ENCODE results near the gene PATL1. TPM values are rescaled to one million over a fixed set of nuclear protein-coding genes. Genes with fewer than 3 reads are reported as not detected.
A peak's percentile ranks its signal among the peaks of the same experiment; 100 is the strongest.
"Not testable (repeated sequence)": the region's sequence is repeated elsewhere in the genome, so short reads cannot be mapped to it uniquely, and the experiment has no call there.

Gene PATL1
- total RNA-seq, 1 experiment from 2014 or later, result 31.9 TPM

DNA sequence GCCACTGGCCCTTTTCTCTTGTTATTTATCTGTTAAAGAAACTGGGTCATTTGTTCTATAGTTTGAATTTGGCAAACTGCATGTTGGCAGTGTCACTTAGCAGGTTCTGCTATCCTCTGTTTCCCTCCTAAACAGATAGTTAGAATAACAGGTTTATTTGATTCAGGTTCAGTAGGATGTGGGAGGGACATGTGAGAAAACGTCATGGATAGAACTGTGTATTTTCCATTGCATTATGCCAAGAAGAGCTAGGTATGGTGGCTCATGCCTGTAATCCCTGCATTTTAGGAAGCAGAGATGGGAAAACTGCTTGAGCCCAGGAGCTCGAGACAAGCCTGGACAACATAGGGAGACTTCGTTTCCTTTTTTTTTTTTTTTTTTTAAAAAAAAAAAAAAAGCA lies 24.3 kb downstream of the PATL1 start:
- no peaks in the 10 kb centered on the region for H3K27me3 ChIP-seq (ENCODE audit: low read length)
- H3K4me1 ChIP-seq (ENCODE audit: low read length), result no peaks in the 10 kb centered on the region
- H3K79me2 ChIP-seq (ENCODE audit: low read length), result peaks cover 13% of the 10 kb centered on the region
- no peak overlapping the region for H3K4me3 ChIP-seq (ENCODE audit: low read length)
- DNase-seq, result no peak
- H4K20me1 ChIP-seq (ENCODE audit: insufficient read depth, low read depth, low read length), result no peaks in the 10 kb centered on the region; the same call in 1 of the 2 replicates
- H3K36me3 ChIP-seq (ENCODE audit: insufficient read depth, low read length), result peaks cover 70% of the 10 kb centered on the region
- no peak overlapping the region for H3K4me2 ChIP-seq (ENCODE audit: low read depth, low read length, poor library complexity, severe bottlenecking)
- no peak overlapping the region for H3K9ac ChIP-seq (ENCODE audit: low read length)
- no peak overlapping the region for H3K27ac ChIP-seq (ENCODE audit: low read length)
- no peak overlapping the region for H2AFZ ChIP-seq (ENCODE audit: low read length)
- H3K9me3 ChIP-seq (ENCODE audit: low read length), result no peaks in the 10 kb centered on the region
- no peaks in the 10 kb centered on the region for H3K9me2 ChIP-seq (replicated peaks; ENCODE audit: insufficient read depth, low read length)

DNA sequence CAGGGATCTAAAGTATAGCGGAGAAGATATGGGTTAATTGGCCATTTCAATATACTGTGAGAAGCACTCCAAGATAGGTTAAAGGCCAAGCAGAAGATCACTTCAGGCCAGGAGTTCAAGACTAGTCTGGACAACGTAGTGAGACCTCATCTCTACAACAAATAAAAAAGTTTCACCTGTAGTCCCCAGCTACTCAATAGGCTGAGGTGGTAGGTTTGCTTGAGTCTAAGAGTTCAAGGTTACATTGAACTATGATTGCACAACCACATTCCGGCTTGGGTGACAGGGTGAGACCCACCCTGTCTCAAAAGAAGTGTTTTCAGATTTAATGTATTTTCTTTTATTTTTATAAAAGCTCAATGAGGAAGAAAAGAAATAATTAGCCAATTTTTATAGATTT lies 25.4 kb downstream of the PATL1 start:
- H3K9me2 ChIP-seq (replicated peaks; ENCODE audit: insufficient read depth, low read length), result no peaks in the 10 kb centered on the region
- no peaks in the 10 kb centered on the region; the same call in 1 of the 2 replicates for H4K20me1 ChIP-seq (ENCODE audit: insufficient read depth, low read depth, low read length)
- no peak overlapping the region for H3K9ac ChIP-seq (ENCODE audit: low read length)
- no peak overlapping the region for H3K4me3 ChIP-seq (ENCODE audit: low read length)
- no peak for DNase-seq
- H3K27ac ChIP-seq (ENCODE audit: low read length), result no peak overlapping the region
- peaks cover 6% of the 10 kb centered on the region for H3K4me1 ChIP-seq (ENCODE audit: low read length)
- no peak overlapping the region for H3K4me2 ChIP-seq (ENCODE audit: low read depth, low read length, poor library complexity, severe bottlenecking)
- H3K79me2 ChIP-seq (ENCODE audit: low read length), result peaks cover 9% of the 10 kb centered on the region
- H3K27me3 ChIP-seq (ENCODE audit: low read length), result no peaks in the 10 kb centered on the region
- no peaks in the 10 kb centered on the region for H3K9me3 ChIP-seq (ENCODE audit: low read length)
- H2AFZ ChIP-seq (ENCODE audit: low read length), result no peak overlapping the region
- H3K36me3 ChIP-seq (ENCODE audit: insufficient read depth, low read length), result peaks cover 64% of the 10 kb centered on the region

DNA sequence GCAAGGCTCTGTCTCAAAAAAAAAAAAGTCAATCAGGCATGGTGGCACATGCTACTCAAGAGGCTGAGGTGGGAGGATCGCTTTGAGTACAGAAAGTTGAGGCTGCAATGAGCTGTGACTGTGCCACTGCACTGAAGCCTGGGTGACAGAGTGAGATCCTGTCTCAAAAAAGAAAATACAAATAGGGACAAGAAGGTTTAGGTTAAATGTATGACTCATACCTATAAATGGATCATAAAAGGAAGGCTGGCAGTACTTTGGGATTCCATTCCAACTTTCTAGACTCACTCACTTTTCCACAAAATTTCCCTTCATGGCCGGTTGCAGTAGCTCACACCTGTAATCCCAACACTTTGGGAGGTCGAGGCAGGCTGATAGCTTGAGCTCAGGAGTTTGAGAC lies 27.7 kb downstream of the PATL1 start:
- no peaks in the 10 kb centered on the region; the same call in 1 of the 2 replicates for H4K20me1 ChIP-seq (ENCODE audit: insufficient read depth, low read depth, low read length)
- H3K9me3 ChIP-seq (ENCODE audit: low read length), result no peaks in the 10 kb centered on the region
- H3K79me2 ChIP-seq (ENCODE audit: low read length), result peaks cover 9% of the 10 kb centered on the region
- H3K27ac ChIP-seq (ENCODE audit: low read length), result no peak overlapping the region
- H3K4me2 ChIP-seq (ENCODE audit: low read depth, low read length, poor library complexity, severe bottlenecking), result no peak overlapping the region
- H3K4me1 ChIP-seq (ENCODE audit: low read length), result peaks cover 11% of the 10 kb centered on the region
- no peak overlapping the region for H2AFZ ChIP-seq (ENCODE audit: low read length)
- H3K4me3 ChIP-seq (ENCODE audit: low read length), result no peak overlapping the region
- no peak for DNase-seq
- peaks cover 64% of the 10 kb centered on the region for H3K36me3 ChIP-seq (ENCODE audit: insufficient read depth, low read length)
- H3K9ac ChIP-seq (ENCODE audit: low read length), result no peak overlapping the region
- no peaks in the 10 kb centered on the region for H3K9me2 ChIP-seq (replicated peaks; ENCODE audit: insufficient read depth, low read length)
- H3K27me3 ChIP-seq (ENCODE audit: low read length), result no peaks in the 10 kb centered on the region

DNA sequence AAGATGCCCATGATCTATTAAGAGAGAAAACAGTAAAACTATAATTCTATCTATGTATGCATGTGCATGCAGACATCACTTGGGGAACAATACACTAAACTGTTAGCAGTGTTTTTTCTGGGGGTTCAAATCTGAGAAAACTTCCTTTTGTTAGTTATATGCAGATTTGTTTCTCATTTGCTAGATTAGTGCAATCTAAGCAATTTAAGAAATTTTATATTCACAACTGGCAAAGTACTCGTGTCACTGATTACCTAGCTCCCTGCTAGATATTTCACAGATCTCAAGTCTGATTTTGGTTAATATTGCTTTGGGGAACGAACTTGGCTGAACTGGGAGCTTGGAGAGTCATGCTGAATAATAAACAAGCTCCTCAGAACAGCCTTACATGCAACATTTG lies 38.3 kb downstream of the PATL1 start:
- no peak for DNase-seq
- no peaks in the 10 kb centered on the region for H3K79me2 ChIP-seq (ENCODE audit: low read length)
- H3K4me2 ChIP-seq (ENCODE audit: low read depth, low read length, poor library complexity, severe bottlenecking), result no peak overlapping the region
- no peaks in the 10 kb centered on the region for H3K9me3 ChIP-seq (ENCODE audit: low read length)
- no peaks in the 10 kb centered on the region for H3K27me3 ChIP-seq (ENCODE audit: low read length)
- no peaks in the 10 kb centered on the region for H3K9me2 ChIP-seq (replicated peaks; ENCODE audit: insufficient read depth, low read length)
- H3K27ac ChIP-seq (ENCODE audit: low read length), result no peak overlapping the region
- H2AFZ ChIP-seq (ENCODE audit: low read length), result no peak overlapping the region
- H3K36me3 ChIP-seq (ENCODE audit: insufficient read depth, low read length), result no peaks in the 10 kb centered on the region
- no peak overlapping the region for H3K9ac ChIP-seq (ENCODE audit: low read length)
- H4K20me1 ChIP-seq (ENCODE audit: insufficient read depth, low read depth, low read length), result no peaks in the 10 kb centered on the region
- H3K4me1 ChIP-seq (ENCODE audit: low read length), result no peaks in the 10 kb centered on the region
- H3K4me3 ChIP-seq (ENCODE audit: low read length), result no peak overlapping the region

DNA sequence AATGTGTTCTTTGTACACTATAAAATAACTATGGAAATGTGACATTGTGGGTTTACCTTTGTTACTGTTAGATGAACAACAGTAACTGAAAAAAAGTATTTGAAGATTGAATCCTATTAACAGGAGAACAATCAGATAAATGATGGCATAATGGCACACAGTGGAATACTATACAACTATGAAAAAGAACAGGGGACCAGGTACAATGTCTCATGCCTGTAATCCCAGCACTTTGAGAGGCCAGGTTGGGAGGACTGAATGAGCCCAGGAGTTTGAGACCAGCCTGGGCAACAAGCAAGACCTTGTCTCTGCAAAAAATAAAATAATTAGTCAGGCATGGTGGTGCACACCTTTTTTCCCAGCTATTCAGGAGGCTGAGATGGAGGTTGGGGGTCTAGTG lies 38.8 kb downstream of the PATL1 start:
- Histone ChIP-seq H3K9ac (ENCODE audit: low read length) (no peak overlapping the region), H3K27me3 (ENCODE audit: low read length) (no peaks in the 10 kb centered on the region), H4K20me1 (ENCODE audit: insufficient read depth, low read depth, low read length) (no peaks in the 10 kb centered on the region), H2AFZ (ENCODE audit: low read length) (no peak overlapping the region), H3K4me3 (ENCODE audit: low read length) (no peak overlapping the region), H3K79me2 (ENCODE audit: low read length) (no peaks in the 10 kb centered on the region), H3K9me2 (replicated peaks; ENCODE audit: insufficient read depth, low read length) (no peaks in the 10 kb centered on the region), H3K4me2 (ENCODE audit: low read depth, low read length, poor library complexity, severe bottlenecking) (no peak overlapping the region), H3K27ac (ENCODE audit: low read length) (no peak overlapping the region), H3K9me3 (ENCODE audit: low read length) (no peaks in the 10 kb centered on the region), H3K4me1 (ENCODE audit: low read length) (no peaks in the 10 kb centered on the region), H3K36me3 (ENCODE audit: insufficient read depth, low read length) (no peaks in the 10 kb centered on the region)
- DNase-seq, result no peak

DNA sequence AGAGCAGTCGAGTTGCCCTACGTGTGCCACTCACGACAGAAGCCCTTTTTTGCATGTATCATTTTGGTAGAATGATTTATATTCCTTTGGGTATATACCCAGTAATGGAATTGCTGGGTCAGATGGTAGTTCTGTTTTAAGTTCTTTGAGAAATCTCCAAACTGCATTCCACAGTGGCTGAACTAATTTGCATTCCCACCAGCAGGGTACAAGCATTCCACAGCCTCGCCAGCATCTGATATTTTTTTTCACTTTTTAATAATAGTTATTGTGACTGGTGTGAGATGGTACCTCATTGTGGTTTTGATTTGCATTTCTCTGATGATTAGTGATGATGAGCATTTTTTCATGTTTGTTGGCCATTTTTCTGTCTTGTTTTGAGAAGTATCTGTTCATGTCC lies 41.9 kb downstream of the PATL1 start:
- H3K4me1 ChIP-seq (ENCODE audit: low read length); H3K27ac ChIP-seq (ENCODE audit: low read length); H3K4me2 ChIP-seq (ENCODE audit: low read depth, low read length, poor library complexity, severe bottlenecking); H2AFZ ChIP-seq (ENCODE audit: low read length); H3K27me3 ChIP-seq (ENCODE audit: low read length); H3K9ac ChIP-seq (ENCODE audit: low read length); H4K20me1 ChIP-seq (ENCODE audit: insufficient read depth, low read depth, low read length); H3K36me3 ChIP-seq (ENCODE audit: insufficient read depth, low read length); H3K9me3 ChIP-seq (ENCODE audit: low read length); H3K4me3 ChIP-seq (ENCODE audit: low read length); DNase-seq; H3K79me2 ChIP-seq (ENCODE audit: low read length); H3K9me2 ChIP-seq (replicated peaks; ENCODE audit: insufficient read depth, low read length): not testable (repeated sequence)

DNA sequence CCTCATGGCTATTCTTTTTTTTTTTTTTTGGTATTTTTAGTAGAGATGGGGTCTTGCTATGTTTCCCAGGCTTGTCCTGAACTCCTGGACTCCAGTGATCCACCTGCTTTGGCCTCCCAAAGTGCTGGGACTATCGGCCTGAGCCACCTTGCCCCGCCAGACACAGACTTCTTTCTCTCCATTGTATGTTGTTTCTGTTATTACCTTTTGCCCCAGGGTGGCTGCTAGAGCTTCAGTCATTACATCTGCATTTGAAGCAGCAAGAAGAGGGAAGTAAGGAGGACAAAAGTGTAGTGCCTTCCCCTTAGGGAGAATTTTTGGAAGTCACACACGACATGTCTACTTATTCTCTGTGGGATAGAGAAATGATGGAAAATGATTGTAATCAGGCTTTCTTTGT lies 43.1 kb downstream of the PATL1 start:
- Histone ChIP-seq H3K79me2 (ENCODE audit: low read length) (no peaks in the 10 kb centered on the region), H3K9me3 (ENCODE audit: low read length) (no peaks in the 10 kb centered on the region), H3K36me3 (ENCODE audit: insufficient read depth, low read length) (no peaks in the 10 kb centered on the region), H3K4me3 (ENCODE audit: low read length) (no peak overlapping the region), H3K9me2 (replicated peaks; ENCODE audit: insufficient read depth, low read length) (no peaks in the 10 kb centered on the region), H3K4me2 (ENCODE audit: low read depth, low read length, poor library complexity, severe bottlenecking) (no peak overlapping the region), H4K20me1 (ENCODE audit: insufficient read depth, low read depth, low read length) (no peaks in the 10 kb centered on the region), H3K4me1 (ENCODE audit: low read length) (no peaks in the 10 kb centered on the region), H3K27ac (ENCODE audit: low read length) (no peak overlapping the region), H3K9ac (ENCODE audit: low read length) (no peak overlapping the region), H2AFZ (ENCODE audit: low read length) (no peak overlapping the region), H3K27me3 (ENCODE audit: low read length) (no peaks in the 10 kb centered on the region)
- DNase-seq, result no peak

DNA sequence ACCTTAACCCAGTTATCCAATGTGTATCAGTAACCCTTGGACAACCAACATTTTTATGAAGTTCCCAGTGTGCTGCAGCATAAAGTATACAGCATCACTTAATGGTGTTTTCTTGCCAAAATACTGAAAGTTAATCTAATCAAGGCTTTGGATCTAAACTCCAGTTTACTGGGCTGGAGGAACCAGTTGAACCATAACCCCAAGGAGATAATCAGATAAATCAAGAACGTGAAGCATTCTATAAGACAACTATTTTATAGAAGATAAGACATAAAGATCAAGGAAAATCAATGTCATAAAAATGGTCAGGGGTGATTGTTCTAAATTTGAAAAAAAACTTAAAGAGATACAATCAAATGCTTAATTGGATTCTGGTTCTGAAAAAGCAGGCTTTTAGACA lies 51.0 kb downstream of the PATL1 start:
- Histone ChIP-seq H4K20me1 (ENCODE audit: insufficient read depth, low read depth, low read length) (peaks cover 5% of the 10 kb centered on the region; the same call in 1 of the 2 replicates), H3K4me1 (ENCODE audit: low read length) (peaks cover 27% of the 10 kb centered on the region), H3K9me2 (replicated peaks; ENCODE audit: insufficient read depth, low read length) (no peaks in the 10 kb centered on the region), H3K27ac (ENCODE audit: low read length) (no peak overlapping the region), H3K27me3 (ENCODE audit: low read length) (no peaks in the 10 kb centered on the region), H3K9ac (ENCODE audit: low read length) (no peak overlapping the region), H3K79me2 (ENCODE audit: low read length) (peaks cover 23% of the 10 kb centered on the region), H3K4me2 (ENCODE audit: low read depth, low read length, poor library complexity, severe bottlenecking) (no peak overlapping the region), H3K36me3 (ENCODE audit: insufficient read depth, low read length) (peaks cover 2% of the 10 kb centered on the region; the same call in 1 of the 2 replicates), H3K4me3 (ENCODE audit: low read length) (no peak overlapping the region), H2AFZ (ENCODE audit: low read length) (peak overlapping the region; percentile 4), H3K9me3 (ENCODE audit: low read length) (no peaks in the 10 kb centered on the region)
- no peak for DNase-seq

Data from Karpas-422 (cell line).